HG02588 (cell line): ENCODE measurements around the gene CACNA1D.

Experiments
- ATAC-seq: cut with Tn5 transposase; IDR thresholded peaks from one replicate; pipeline ENCODE4 v1.9.1; 2021; ENCODE audit warnings: mild to moderate bottlenecking, moderate library complexity; ENCODE audit not compliant: unreplicated experiment

Gene CACNA1D

GRCh38 chr3:53495146-53495519 lies 722 bp downstream of the CACNA1D start:
- no peak for ATAC-seq

DNA sequence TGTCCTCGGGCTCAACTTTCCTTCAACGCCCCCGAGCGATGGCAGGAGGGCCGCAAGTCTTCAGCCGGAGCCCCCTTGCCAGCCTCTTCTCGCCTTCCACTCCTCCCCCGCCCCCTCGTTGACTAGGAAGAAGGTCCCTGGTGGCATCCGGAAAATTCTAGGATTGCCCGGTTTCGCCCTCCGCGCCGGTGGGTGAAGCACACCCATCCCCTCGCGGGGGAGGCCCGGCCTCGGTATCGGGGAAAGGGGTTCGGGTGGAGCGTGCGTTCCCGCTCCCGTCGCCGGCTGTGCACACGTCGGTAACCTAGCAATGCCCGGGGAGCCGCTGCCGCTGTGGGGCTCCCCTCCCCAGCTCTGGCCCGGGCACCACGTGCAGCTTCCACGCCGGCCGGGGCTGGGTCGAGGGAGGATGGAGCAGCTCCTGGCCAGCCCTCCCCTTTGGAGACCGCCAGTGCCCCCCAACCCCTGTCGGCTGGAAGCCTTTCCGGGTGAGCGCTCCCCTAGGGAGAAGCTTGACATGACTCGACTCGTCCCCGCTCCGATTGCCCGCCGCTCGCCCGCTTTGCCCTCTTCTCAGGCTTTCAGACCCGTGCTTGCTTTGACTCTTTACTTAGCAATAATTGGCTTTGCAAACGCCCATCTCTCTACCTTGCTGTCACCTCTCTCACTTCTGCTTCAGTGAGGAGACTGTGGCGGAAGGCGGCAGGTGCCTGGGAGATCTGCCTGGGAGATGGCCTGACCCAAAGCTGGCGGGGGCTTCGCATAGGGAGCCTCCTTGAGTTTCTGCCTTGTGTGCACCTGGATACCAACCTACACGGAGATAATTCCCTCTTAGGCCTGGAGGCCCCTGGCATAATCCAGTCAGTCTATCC lies 1.3 kb downstream of the CACNA1D start:
- no peak for ATAC-seq

DNA sequence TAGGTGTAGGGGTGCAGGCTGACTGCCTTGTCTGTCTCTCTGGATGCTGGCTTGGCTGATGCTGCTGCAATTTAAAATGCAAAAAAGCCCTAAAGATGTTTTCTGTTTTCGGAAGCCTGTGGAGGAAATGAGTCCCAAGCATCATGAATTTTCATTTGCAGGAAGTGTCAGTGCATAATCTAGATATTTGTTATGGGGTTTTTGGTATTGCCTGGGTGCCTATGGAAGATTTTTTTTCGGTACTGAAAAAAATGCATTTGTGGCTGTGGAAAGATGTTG lies 1.9 kb downstream of the CACNA1D start:
- ATAC-seq = no peak

GRCh38 chr3:53496984-53497383 lies 2.6 kb downstream of the CACNA1D start:
- no peak for ATAC-seq

- no peak for ATAC-seq
Measured at GRCh38 chr3:53498806-53499641, 4.6 kb downstream of the CACNA1D start.

DNA sequence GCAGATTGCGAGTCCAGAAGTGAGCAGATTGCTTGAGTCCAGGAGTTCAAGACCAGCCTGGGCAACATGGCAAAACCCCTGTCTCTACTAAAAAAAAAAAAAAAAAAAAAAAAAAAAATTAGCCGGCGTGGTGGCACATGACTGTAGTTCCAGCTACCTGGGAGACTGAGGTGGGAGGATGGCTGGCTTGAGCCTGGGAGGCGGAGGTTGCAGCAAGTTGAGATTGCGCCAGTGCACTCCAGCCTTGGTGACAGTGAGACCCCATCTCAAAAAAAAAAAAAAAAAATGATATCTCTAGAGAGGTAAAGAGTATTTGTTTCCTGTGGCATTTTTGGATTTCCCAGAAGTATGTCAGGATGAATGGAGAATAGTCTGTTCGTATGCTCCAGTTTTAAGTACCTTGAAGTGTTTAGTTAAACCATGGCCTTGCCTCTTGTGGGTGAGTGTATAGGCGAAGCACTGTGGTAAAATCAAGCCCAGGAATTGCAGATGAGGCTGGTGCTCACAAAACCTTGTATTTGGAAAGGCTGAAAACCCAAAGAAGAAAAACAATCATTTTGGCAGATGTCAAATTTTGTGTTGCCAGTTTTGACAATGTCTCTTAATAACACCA lies 5.9 kb downstream of the CACNA1D start:
- ATAC-seq = no peak

GRCh38 chr3:53501178-53501577 lies 6.8 kb downstream of the CACNA1D start:
- no peak for ATAC-seq

GRCh38 chr3:53502737-53503136 lies 8.3 kb downstream of the CACNA1D start:
- no peak for ATAC-seq

- no peak for ATAC-seq
Measured at GRCh38 chr3:53503195-53503594, 8.8 kb downstream of the CACNA1D start.

DNA sequence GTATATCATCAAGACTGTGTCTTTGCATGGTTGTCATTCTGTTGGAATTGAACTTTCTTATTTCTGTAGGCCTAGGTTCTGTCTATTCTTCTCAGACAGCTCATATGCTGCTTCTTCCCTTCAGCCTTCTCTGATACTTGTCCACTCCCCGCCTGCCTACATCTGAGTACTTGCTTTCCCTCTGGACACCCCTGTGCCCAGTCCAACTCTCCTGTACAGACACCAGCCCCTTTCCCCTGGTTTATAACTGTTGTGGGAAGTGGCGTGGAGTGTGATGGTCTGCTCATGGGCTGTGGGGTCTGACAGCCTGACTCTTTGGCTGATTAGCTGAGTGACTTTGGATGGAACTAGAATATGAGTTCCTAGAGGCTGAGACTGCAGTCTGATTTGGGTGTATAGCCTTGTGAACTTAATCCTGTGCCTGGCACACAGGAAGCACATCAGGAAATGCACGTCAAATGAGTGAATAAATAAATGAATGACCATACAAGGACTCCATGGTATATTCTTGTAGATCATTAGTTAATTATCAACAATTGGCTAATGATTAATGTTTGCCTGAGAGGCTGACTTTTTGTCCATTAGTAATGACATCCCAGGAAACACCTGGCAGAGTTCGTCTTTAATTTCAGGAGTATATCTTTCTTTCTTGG lies 11.8 kb downstream of the CACNA1D start:
- no peak for ATAC-seq

- no peak for ATAC-seq
Measured at GRCh38 chr3:53506763-53507145, 12.3 kb downstream of the CACNA1D start.

DNA sequence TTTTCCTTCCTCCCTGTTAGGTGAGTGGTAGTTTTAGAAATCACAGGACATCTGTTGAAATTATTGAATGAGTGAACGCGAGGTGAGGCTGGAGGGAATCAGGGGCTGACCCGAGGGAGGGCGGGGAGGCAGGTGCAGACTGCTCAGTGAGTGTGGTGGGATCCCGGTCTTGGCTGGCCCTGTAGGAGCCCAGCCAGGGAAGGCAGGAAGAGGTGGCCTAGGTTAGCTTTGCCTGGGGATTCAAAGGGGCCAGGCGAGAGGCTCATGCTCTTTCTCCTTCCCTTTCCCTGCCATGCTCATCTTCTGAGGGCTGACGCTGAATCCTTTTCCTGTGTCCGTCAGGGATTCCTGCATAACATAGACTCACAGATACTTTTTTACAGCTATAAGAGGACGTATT lies 15.1 kb downstream of the CACNA1D start:
- ATAC-seq = no peak

DNA sequence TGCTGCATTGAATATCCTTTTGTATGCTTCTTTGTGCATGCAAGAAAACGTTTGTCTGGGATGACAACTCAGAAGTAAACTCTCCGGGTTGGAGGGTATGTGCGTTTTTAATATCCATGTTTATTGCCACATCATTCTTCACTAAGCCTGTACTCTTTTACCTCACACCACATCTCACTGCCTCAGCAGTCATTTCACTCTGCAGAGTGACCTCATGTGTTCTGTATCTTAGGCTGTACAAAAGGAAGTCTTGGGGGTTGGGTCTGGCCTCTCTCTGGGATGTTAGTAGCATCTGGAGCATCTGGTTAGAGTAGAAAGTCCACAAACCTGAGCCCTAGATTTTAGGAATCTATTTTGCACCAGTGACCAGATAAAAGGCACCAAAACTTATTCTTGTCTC lies 16.1 kb downstream of the CACNA1D start:
- no peak for ATAC-seq

- ATAC-seq = no peak
Measured at GRCh38 chr3:53511246-53511645, 16.8 kb downstream of the CACNA1D start.

DNA sequence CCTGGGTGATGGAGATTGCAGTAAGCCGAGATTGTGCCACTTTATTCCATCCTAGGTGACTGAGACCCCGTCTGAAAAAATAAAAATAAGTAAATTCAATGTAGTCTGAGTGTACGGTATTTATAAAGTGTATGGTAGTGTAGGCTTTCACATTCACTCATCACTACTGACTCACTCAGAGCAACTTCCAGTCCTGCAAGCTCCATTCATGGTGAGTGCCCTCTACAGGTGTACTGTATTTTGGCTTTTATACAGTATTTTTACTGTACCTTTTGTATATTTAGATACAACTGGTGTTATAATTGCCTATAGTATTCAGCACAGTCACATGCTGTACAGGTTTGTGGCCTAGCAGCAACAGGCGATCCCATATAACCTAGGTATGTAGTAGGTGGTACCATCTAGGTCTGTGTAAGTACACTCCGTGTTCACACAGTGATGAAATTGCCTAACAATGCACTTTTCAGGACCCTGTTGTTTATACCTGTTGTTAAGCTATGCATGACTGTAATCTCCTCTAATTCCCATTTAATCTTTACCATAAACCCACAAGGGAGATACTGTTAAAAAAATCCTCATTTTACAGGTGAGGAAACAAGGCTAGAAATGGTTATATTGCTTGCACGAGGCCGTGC lies 19.3 kb downstream of the CACNA1D start:
- ATAC-seq = no peak

- no peak for ATAC-seq
Measured at GRCh38 chr3:53516339-53516738, 21.9 kb downstream of the CACNA1D start.

- ATAC-seq = no peak
Measured at GRCh38 chr3:53518495-53518981, 24.1 kb downstream of the CACNA1D start.

DNA sequence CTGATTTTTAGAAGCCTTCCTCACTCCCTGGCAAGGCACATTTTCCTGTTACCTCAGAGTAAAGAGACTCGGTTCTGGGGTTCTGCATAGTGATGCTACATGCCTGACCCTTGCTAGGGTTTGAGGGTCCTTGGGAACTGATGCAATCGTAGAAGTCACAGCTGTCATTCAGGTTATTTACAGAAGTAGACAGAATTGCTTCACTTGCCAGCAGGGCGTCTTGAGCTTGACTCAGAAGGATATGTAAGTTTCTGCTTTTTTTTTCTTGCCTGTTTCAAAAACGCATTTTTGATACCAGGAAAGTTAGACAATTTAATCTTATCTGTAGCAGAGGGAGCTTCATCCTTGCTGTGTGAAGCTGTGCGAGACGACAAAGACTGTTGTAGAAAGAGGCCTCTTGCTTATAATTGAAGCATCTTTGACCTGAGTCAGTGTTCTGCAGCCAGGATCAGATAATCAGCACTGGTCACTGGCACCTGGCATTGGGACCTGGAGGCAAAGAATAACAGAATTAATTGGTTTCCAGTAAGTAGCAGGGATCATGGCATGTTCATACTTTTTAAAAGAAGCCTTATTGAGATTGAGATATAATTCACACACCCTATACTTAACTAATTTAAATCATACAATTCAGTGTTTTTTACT lies 24.8 kb downstream of the CACNA1D start:
- no peak for ATAC-seq

DNA sequence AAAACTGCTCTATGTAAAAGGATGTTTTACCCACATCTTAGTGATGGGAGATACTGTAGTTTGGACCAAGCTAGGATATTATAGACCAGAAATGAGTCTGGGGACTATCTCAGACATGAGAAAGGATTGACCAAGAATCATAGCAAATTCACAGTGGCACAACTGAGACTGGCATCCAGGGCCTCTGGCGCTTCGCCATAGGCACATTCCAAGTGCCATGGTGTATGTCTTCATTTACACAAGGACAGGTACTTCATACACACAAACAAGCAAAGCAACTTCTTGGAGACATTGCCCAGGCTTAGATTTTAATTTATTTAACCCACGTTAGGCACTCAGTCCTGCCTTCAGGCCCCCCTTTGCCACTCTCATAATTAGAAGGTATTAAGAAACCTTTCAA lies 28.9 kb downstream of the CACNA1D start:
- no peak for ATAC-seq

DNA sequence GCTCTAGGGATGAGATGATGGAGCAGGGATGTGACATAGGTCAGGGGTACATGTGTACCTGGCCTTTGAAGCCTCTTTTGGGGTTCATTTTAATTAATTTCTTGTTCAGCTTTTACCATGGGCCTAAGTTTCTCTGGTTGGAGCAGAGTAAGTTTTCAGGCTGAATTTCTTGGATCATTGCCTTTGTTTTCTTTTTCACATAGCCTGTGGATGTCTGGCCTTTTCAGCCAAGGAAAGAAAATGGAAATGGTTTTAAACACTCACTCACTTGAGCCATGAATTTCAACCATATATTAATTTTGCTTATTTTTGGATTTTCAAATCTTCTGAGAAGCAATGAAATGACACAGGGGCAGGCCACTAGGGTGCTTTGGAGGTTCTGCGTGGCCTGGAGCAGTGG lies 30.2 kb downstream of the CACNA1D start:
- ATAC-seq = no peak
